ENCODE measurements around the gene NPVF.

DNA sequence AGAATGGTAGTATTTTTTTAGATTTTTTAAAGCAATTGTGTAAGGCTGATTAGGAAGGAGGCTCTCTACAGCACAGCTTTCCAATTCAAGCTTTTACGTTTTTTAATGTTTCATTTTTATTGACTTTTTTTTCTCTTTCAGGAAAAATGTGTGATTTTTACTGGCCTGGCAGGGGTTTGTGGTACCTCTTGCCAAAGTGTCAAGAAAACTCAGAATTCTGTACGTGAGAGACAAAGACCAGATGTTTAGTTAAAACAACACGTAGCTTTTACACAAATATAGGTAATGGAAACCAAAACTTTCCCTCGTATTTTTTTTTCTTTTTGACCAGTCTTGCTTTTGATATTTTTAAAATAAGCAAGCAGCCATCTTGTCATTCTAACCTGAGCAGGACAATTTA, 6.0 kb upstream of the NPVF start:
- TF ChIP-seq, protein P1, sequence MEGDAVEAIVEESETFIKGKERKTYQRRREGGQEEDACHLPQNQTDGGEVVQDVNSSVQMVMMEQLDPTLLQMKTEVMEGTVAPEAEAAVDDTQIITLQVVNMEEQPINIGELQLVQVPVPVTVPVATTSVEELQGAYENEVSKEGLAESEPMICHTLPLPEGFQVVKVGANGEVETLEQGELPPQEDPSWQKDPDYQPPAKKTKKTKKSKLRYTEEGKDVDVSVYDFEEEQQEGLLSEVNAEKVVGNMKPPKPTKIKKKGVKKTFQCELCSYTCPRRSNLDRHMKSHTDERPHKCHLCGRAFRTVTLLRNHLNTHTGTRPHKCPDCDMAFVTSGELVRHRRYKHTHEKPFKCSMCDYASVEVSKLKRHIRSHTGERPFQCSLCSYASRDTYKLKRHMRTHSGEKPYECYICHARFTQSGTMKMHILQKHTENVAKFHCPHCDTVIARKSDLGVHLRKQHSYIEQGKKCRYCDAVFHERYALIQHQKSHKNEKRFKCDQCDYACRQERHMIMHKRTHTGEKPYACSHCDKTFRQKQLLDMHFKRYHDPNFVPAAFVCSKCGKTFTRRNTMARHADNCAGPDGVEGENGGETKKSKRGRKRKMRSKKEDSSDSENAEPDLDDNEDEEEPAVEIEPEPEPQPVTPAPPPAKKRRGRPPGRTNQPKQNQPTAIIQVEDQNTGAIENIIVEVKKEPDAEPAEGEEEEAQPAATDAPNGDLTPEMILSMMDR (IDR thresholded peaks at IDR 0.05; ENCODE audit: poor library complexity, severe bottlenecking): no peak
- TF ChIP-seq EP300 (conservative IDR thresholded peaks at IDR 0.05; ENCODE audit: poor library complexity, severe bottlenecking) (no peak), POLR2AphosphoS5 (IDR thresholded peaks at IDR 0.05) (no peak), TAF1 (IDR thresholded peaks at IDR 0.05; ENCODE audit: low read depth) (no peak), MXI1 (conservative IDR thresholded peaks at IDR 0.05; ENCODE audit: poor library complexity, severe bottlenecking) (no peak), SMC3 (conservative IDR thresholded peaks at IDR 0.05; ENCODE audit: poor library complexity) (no peak)
- TF ChIP-seq, protein P2, sequence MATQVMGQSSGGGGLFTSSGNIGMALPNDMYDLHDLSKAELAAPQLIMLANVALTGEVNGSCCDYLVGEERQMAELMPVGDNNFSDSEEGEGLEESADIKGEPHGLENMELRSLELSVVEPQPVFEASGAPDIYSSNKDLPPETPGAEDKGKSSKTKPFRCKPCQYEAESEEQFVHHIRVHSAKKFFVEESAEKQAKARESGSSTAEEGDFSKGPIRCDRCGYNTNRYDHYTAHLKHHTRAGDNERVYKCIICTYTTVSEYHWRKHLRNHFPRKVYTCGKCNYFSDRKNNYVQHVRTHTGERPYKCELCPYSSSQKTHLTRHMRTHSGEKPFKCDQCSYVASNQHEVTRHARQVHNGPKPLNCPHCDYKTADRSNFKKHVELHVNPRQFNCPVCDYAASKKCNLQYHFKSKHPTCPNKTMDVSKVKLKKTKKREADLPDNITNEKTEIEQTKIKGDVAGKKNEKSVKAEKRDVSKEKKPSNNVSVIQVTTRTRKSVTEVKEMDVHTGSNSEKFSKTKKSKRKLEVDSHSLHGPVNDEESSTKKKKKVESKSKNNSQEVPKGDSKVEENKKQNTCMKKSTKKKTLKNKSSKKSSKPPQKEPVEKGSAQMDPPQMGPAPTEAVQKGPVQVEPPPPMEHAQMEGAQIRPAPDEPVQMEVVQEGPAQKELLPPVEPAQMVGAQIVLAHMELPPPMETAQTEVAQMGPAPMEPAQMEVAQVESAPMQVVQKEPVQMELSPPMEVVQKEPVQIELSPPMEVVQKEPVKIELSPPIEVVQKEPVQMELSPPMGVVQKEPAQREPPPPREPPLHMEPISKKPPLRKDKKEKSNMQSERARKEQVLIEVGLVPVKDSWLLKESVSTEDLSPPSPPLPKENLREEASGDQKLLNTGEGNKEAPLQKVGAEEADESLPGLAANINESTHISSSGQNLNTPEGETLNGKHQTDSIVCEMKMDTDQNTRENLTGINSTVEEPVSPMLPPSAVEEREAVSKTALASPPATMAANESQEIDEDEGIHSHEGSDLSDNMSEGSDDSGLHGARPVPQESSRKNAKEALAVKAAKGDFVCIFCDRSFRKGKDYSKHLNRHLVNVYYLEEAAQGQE (IDR thresholded peaks at IDR 0.05; ENCODE audit: borderline replicate concordance): no peak

Data from neural cell (in vitro differentiated cells).